ENCODE data around the gene BRD7.

The BRD7 gene

GRCh38 chr16:50408001-50408561, 39.3 kb upstream of the BRD7 start:
- no peak overlapping the region for H3K27ac ChIP-seq (replicated peaks)
- no peak for DNase-seq (ENCODE audit: low read depth in 1 of 2, low spot score in 1 of 2)
- H3K4me3 ChIP-seq (replicated peaks; ENCODE audit: insufficient read depth, low read length), result no peak overlapping the region
- TF ChIP-seq, protein P1, sequence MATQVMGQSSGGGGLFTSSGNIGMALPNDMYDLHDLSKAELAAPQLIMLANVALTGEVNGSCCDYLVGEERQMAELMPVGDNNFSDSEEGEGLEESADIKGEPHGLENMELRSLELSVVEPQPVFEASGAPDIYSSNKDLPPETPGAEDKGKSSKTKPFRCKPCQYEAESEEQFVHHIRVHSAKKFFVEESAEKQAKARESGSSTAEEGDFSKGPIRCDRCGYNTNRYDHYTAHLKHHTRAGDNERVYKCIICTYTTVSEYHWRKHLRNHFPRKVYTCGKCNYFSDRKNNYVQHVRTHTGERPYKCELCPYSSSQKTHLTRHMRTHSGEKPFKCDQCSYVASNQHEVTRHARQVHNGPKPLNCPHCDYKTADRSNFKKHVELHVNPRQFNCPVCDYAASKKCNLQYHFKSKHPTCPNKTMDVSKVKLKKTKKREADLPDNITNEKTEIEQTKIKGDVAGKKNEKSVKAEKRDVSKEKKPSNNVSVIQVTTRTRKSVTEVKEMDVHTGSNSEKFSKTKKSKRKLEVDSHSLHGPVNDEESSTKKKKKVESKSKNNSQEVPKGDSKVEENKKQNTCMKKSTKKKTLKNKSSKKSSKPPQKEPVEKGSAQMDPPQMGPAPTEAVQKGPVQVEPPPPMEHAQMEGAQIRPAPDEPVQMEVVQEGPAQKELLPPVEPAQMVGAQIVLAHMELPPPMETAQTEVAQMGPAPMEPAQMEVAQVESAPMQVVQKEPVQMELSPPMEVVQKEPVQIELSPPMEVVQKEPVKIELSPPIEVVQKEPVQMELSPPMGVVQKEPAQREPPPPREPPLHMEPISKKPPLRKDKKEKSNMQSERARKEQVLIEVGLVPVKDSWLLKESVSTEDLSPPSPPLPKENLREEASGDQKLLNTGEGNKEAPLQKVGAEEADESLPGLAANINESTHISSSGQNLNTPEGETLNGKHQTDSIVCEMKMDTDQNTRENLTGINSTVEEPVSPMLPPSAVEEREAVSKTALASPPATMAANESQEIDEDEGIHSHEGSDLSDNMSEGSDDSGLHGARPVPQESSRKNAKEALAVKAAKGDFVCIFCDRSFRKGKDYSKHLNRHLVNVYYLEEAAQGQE (IDR thresholded peaks at IDR 0.05; ENCODE audit: insufficient replicate concordance, low read depth), result no peak
- no peak for TF ChIP-seq SPI1 (IDR thresholded peaks at IDR 0.05; ENCODE audit: borderline replicate concordance, low read depth)
- TF ChIP-seq GABPA (IDR thresholded peaks at IDR 0.05; ENCODE audit: low read depth), result no peak
- TF ChIP-seq, protein P2, sequence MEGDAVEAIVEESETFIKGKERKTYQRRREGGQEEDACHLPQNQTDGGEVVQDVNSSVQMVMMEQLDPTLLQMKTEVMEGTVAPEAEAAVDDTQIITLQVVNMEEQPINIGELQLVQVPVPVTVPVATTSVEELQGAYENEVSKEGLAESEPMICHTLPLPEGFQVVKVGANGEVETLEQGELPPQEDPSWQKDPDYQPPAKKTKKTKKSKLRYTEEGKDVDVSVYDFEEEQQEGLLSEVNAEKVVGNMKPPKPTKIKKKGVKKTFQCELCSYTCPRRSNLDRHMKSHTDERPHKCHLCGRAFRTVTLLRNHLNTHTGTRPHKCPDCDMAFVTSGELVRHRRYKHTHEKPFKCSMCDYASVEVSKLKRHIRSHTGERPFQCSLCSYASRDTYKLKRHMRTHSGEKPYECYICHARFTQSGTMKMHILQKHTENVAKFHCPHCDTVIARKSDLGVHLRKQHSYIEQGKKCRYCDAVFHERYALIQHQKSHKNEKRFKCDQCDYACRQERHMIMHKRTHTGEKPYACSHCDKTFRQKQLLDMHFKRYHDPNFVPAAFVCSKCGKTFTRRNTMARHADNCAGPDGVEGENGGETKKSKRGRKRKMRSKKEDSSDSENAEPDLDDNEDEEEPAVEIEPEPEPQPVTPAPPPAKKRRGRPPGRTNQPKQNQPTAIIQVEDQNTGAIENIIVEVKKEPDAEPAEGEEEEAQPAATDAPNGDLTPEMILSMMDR (IDR thresholded peaks at IDR 0.05; ENCODE audit: insufficient read depth, low read length), result no peak
- TF ChIP-seq POLR2AphosphoS5 (IDR thresholded peaks at IDR 0.05; ENCODE audit: low read depth), result no peak
- H3K27me3 ChIP-seq (ENCODE audit: insufficient read depth, poor library complexity, severe bottlenecking), result no peaks in the 10 kb centered on the region

- no peak for DNase-seq (ENCODE audit: low read depth in 1 of 2, low spot score in 1 of 2)
- no peak for TF ChIP-seq SPI1 (IDR thresholded peaks at IDR 0.05; ENCODE audit: borderline replicate concordance, low read depth)
- TF ChIP-seq POLR2AphosphoS5 (IDR thresholded peaks at IDR 0.05; ENCODE audit: low read depth), result no peak
- no peak for TF ChIP-seq GABPA (IDR thresholded peaks at IDR 0.05; ENCODE audit: low read depth)
- TF ChIP-seq, protein P1 (IDR thresholded peaks at IDR 0.05; ENCODE audit: insufficient replicate concordance, low read depth), result no peak
- TF ChIP-seq, protein P2 (IDR thresholded peaks at IDR 0.05; ENCODE audit: insufficient read depth, low read length), result no peak
- Histone ChIP-seq H3K27me3 (ENCODE audit: insufficient read depth, poor library complexity, severe bottlenecking) (no peaks in the 10 kb centered on the region), H3K27ac (replicated peaks) (no peak overlapping the region), H3K4me3 (replicated peaks; ENCODE audit: insufficient read depth, low read length) (no peak overlapping the region)
Measured at GRCh38 chr16:50407351-50407750, 38.6 kb upstream of the BRD7 start.

DNA sequence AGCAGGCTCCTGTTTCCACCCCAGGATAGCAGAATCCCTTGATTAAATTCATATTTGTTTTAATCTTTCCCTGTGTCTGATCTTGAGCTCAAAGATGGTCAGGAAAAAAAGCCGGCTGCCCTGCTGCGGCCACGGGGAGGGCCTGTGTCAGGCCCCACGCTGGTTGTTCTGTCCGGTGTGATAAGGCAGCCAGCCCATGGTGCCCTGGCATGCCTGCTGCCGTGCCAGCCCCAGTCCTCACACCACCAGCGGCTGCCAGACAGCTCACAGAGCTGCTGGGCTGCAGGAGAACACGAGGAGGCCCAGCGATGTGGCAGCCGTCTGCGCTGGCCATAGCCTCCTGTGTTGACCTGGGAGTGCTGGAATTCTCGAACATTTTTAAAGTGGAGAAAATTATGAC, 34.7 kb upstream of the BRD7 start:
- no peak for TF ChIP-seq GABPA (IDR thresholded peaks at IDR 0.05; ENCODE audit: low read depth)
- TF ChIP-seq, protein P2 (IDR thresholded peaks at IDR 0.05; ENCODE audit: insufficient read depth, low read length), result no peak
- no peak for TF ChIP-seq POLR2AphosphoS5 (IDR thresholded peaks at IDR 0.05; ENCODE audit: low read depth)
- no peak for TF ChIP-seq SPI1 (IDR thresholded peaks at IDR 0.05; ENCODE audit: borderline replicate concordance, low read depth)
- TF ChIP-seq, protein P1 (IDR thresholded peaks at IDR 0.05; ENCODE audit: insufficient replicate concordance, low read depth), result no peak
- Histone ChIP-seq H3K4me3 (replicated peaks; ENCODE audit: insufficient read depth, low read length) (no peak overlapping the region), H3K27me3 (ENCODE audit: insufficient read depth, poor library complexity, severe bottlenecking) (no peaks in the 10 kb centered on the region), H3K27ac (replicated peaks) (no peak overlapping the region)
- DNase-seq (ENCODE audit: low read depth in 1 of 2, low spot score in 1 of 2), result no peak

Data from HL-60 (cell line).